Spinal cord (tissue), 10 donors: ENCODE results near the gene PRKCZ. TPM values are rescaled to one million over a fixed set of nuclear protein-coding genes. Genes with fewer than 3 reads are reported as not detected.

Source experiments
- DNase-seq, 6 donors: peaks; one replicate each; pipeline versions ENCODE4 v3.0.0 to v3.0.0-alpha.2; 2013 to 2015; ENCODE audit warnings: low spot score in 6 of 6, low read depth in 4 of 6
- H3K27ac ChIP-seq: one replicate; pipeline ENCODE4 v1.5.1; 2013; ENCODE audit warnings: low read depth, low read length, control low read depth
- H3K27me3 ChIP-seq: one replicate; pipeline ENCODE4 v1.6.1; 2013; ENCODE audit warnings: low read length; ENCODE audit not compliant: control insufficient read depth, insufficient read depth
- H3K36me3 ChIP-seq: one replicate; pipeline ENCODE4 v1.6.1; 2013; ENCODE audit warnings: low read length; ENCODE audit not compliant: control insufficient read depth, insufficient read depth
- H3K4me1 ChIP-seq: one replicate; pipeline ENCODE4 v1.6.1; 2013; ENCODE audit warnings: low read length; ENCODE audit not compliant: control insufficient read depth, insufficient read depth
- H3K4me3 ChIP-seq: one replicate; pipeline ENCODE4 v1.5.1; 2013; ENCODE audit warnings: low read depth, low read length, control low read depth
- H3K9me3 ChIP-seq: one replicate; pipeline ENCODE4 v1.6.1; 2013; ENCODE audit warnings: low read length; ENCODE audit not compliant: control insufficient read depth, insufficient read depth
- WGBS: methylation state at CpG from one replicate; pipeline ENCODE4 v1.1.5; 2013; ENCODE audit warnings: missing lambda C conversion rate; ENCODE audit not compliant: insufficient coverage; 5-methylcytosine and 5-hydroxymethylcytosine counted together
- polyA plus RNA-seq, 2 donors: library from polyadenylated mRNA; unstranded; fragments of 120-200 nt; gene quantifications; one replicate each; pipeline ENCODE4 v1.2.1, GENCODE V29; 2013; ENCODE audit not compliant: insufficient read length in 2 of 2
- total RNA-seq, 2 donors: library from RNA; depleted of rRNA in 1 of 2; stranded (reverse); fragments of 120-200 nt in 1 of 2; fragments of >200 nt in 1 of 2; gene quantifications; one replicate each; pipeline versions ENCODE4 v1.2.3 to v1.2.4, GENCODE V29; 2013 to 2014
- donor health status: healthy.

PRKCZ gene
- total and polyA plus RNA-seq, 4 donors, result 33.2 to 131 (median 93.1) TPM

DNA sequence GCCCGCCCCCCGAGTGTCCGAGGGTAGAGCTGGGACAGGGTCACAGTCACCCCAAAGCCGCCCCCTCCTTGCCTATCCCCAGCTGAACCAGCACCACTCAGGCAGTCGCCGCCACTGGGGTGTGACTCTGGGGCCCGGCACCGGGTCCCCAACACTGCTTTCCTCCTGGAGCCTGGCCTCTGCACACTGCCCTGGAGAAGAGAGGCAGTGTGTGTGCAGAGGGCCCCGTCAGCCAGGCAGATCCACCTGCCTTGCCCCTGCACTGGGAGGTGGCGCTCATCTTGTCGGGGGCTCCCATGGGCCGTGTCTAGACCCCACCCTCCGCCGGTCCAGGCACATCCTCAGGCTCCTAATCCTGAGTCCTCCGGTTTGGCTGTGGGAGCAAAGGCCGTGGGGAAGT lies 128.7 kb downstream of the PRKCZ start:
- H3K27ac ChIP-seq, result no peak overlapping the region
- no peak for DNase-seq
- 86% methylated on average over 12 of the region's 16 CpGs for WGBS
- H3K4me3 ChIP-seq, result no peak overlapping the region
- H3K4me1 ChIP-seq, result peaks cover 22% of the 10 kb centered on the region
- H3K9me3 ChIP-seq, result no peaks in the 10 kb centered on the region
- H3K36me3 ChIP-seq, result peaks cover 95% of the 10 kb centered on the region
- H3K27me3 ChIP-seq, result no peaks in the 10 kb centered on the region

DNA sequence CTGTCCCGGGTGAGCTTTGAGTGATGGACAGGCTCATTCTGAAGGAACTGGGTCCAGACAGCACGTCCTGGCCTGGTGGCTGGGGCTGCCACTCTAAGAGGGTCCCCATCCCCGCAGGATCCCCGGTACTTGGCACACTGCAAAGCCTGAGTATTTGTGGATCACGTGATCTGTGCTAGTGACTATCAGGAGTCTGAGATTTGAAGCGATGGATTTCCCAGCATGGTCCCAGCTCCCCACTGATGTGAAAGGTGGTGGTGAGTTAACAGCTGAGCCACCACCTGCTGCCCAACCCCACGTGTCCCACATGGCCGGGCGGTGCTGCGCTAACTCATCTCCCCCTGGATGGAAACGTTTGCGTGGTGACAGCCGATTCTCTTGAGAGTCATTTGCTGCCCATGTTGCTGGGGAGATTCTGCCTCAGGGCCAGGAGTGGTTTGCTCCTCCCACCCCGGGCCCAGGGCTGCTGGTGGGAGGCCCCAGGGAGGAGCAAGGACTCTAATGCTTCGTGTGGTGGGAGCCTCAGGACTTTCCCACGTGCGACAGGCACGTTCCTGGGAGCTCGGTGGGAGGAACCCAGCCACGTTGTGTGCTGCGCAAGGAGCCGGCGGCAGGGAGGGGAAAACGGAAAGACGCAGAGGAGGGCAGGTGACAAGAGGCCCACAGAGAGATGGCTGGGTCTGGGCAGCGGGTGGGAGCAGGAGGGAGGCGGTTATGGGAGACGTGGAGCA lies 129.2 kb downstream of the PRKCZ start:
- H3K4me1 ChIP-seq, result peaks cover 16% of the 10 kb centered on the region
- H3K9me3 ChIP-seq, result no peaks in the 10 kb centered on the region
- DNase-seq, result peak in 1 of 6 donors; percentile 34
- no peaks in the 10 kb centered on the region for H3K27me3 ChIP-seq
- H3K27ac ChIP-seq, result no peak overlapping the region
- 59% methylated on average over 26 of the region's 28 CpGs for WGBS
- peaks cover 95% of the 10 kb centered on the region for H3K36me3 ChIP-seq
- H3K4me3 ChIP-seq, result no peak overlapping the region

DNA sequence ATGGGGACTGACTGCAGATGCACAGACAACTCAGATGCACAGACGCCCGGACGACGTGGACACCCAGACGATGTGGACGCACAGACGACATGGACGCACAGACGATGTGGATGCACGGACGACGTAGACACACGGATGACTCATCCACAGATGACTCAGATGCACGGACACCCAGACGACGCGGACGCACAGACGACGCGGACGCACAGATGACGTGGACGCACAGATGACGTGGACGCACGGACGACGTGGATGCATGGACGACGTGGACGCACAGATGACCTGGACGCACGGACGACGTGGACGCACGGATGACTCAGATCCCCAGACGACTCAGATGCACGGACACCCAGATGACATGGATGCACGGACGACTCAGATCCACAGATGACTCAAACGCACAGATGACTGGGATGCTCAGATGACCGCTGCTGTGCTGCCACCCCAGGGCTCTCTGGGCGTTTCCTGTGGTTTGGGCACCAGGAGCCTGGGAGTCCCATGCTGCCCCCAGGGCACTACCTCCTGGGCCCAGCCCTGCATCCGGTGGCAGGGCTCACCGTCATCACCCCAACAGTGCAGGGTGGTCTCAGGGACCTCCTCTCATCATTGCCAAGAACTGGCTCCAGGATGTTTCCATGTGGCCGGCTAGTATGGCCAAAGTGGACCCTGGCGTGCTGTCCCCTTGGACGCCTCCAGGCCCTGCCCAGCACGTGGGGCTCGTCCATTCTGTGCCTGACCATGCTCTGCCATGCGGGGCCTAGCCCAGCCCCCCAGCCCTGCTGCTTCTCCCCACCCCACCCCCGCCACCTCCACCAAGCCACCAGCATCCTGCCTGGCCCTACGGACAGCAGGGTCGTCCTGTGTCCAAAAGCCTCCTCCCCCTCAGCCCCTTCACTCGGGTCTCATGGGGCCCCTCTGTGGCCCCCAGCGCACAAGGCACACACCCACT lies 130.4 kb downstream of the PRKCZ start:
- Histone ChIP-seq H3K36me3 (peaks cover 97% of the 10 kb centered on the region), H3K4me1 (peaks cover 12% of the 10 kb centered on the region), H3K4me3 (no peak overlapping the region), H3K9me3 (no peaks in the 10 kb centered on the region), H3K27ac (no peak overlapping the region), H3K27me3 (no peaks in the 10 kb centered on the region)
- DNase-seq, result no peak
- 95% methylated on average over 56 of the region's 58 CpGs for WGBS

DNA sequence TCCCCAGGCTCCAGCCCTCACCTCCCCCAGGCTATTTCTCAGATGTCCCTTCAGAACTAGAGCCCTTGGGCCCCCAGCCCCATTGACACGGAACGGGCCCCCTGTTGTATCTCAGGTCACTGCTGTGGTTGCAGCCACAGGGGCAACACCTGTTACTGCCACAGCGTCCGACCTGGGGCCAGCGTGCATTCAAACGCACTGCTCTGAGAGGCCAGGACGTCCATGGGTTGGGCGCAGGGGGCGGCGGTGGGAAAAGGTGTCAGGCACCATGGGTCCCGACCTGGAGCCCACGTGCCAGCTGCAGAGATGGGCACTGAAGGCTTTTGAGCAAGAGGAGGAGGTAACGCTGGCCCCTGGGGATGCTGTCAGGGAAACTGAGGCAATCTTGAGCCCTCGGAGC lies 131.1 kb downstream of the PRKCZ start:
- no peaks in the 10 kb centered on the region for H3K9me3 ChIP-seq
- H3K4me3 ChIP-seq, result no peak overlapping the region
- peaks cover 97% of the 10 kb centered on the region for H3K36me3 ChIP-seq
- H3K27me3 ChIP-seq, result no peaks in the 10 kb centered on the region
- peaks cover 10% of the 10 kb centered on the region for H3K4me1 ChIP-seq
- WGBS, result 90% methylated on average over 14 of the region's 14 CpGs
- no peak for DNase-seq
- no peak overlapping the region for H3K27ac ChIP-seq

DNA sequence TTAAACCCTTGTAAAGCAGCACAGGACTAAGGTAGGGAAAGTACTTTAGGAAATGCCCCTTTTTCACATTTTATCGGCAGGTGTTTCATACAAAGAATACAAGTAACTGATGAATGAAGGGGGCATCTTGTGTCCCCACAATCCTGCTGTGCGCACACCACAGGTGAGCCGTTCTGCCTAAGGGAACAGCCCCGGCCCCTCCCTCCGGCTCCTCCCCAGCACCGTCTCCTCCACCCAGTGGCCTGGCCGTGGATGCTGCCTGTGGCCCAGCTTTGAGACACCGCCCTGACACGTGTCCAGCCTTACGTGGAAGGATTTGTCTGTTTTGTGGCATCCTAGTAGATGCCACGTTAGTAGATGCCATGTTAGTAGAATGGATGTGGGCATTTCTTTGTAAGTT lies 131.5 kb downstream of the PRKCZ start:
- H3K27me3 ChIP-seq, result no peaks in the 10 kb centered on the region
- H3K27ac ChIP-seq, result no peak overlapping the region
- H3K4me1 ChIP-seq, result peaks cover 5% of the 10 kb centered on the region
- no peak overlapping the region for H3K4me3 ChIP-seq
- H3K36me3 ChIP-seq, result peaks cover 98% of the 10 kb centered on the region
- no peaks in the 10 kb centered on the region for H3K9me3 ChIP-seq
- no peak for DNase-seq
- 93% methylated on average over 10 of the region's 11 CpGs for WGBS

DNA sequence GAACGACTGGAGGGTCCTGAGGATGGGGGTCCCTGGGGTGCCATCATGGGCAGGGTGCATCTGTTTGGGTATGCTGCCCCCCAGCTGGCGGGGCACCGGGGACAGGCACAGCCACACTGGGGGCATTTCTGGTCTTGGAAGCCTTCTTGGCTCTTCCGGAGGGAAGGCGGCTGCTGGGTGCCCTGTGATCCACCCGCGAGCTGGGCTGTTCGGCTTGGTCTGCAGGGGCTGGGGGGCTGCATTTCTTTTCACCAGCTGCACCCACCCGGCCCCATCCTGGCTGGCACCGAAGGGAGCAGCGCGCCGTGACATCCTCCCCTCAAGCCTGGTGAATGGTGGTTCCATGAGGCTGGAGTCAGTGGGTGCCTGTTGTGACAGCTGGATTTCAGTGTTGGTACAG lies 132.2 kb downstream of the PRKCZ start:
- no peaks in the 10 kb centered on the region for H3K27me3 ChIP-seq
- DNase-seq, result no peak
- peaks cover 95% of the 10 kb centered on the region for H3K36me3 ChIP-seq
- no peak overlapping the region for H3K27ac ChIP-seq
- H3K4me1 ChIP-seq, result peaks cover 4% of the 10 kb centered on the region
- WGBS, result 92% methylated on average over 13 of the region's 13 CpGs
- no peaks in the 10 kb centered on the region for H3K9me3 ChIP-seq
- no peak overlapping the region for H3K4me3 ChIP-seq

DNA sequence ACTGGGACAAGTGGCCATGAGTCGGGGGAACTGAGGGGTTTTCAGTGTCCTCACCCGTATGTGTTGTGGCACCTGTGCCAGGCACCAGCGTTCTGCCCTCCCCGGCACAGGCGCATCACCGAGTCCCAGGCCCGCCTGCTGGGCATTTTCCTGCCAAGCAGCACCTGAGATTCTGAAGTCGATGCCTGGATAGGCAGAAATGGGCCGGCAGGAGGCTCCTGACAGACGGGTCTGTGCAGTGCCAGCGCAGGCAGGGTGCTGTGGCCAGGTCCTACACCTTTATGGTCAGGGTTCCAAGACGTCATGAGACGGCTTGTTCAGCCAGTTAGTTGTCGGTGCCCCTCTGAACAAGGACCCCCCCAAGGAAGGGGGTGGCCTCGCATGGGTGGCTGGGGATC lies 133.7 kb downstream of the PRKCZ start:
- Histone ChIP-seq H3K4me1 (peaks cover 6% of the 10 kb centered on the region), H3K27ac (no peak overlapping the region), H3K4me3 (no peak overlapping the region), H3K9me3 (no peaks in the 10 kb centered on the region), H3K36me3 (peaks cover 92% of the 10 kb centered on the region), H3K27me3 (no peaks in the 10 kb centered on the region)
- WGBS, result 91% methylated on average over 14 of the region's 15 CpGs
- no peak for DNase-seq

DNA sequence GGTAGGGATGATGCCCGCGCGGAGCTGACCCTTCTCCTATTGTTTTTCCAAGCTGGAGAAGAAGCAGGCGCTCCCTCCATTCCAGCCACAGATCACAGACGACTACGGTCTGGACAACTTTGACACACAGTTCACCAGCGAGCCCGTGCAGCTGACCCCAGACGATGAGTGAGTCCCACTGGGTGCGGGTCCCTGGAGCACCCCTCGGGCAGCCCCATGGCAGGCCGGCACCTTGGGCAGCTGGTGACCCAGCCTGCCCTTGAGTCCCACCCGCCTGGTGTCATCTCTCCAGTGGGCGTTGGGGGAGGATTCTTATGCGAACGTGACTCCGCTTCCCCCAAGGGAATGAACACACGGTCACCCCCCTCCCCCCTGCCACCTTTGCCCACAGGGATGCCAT lies 134.3 kb downstream of the PRKCZ start:
- Histone ChIP-seq H3K9me3 (no peaks in the 10 kb centered on the region), H3K4me1 (peaks cover 9% of the 10 kb centered on the region), H3K4me3 (no peak overlapping the region), H3K27me3 (no peaks in the 10 kb centered on the region), H3K36me3 (peaks cover 86% of the 10 kb centered on the region), H3K27ac (no peak overlapping the region)
- no peak for DNase-seq
- 88% methylated on average over 12 of the region's 18 CpGs for WGBS

DNA sequence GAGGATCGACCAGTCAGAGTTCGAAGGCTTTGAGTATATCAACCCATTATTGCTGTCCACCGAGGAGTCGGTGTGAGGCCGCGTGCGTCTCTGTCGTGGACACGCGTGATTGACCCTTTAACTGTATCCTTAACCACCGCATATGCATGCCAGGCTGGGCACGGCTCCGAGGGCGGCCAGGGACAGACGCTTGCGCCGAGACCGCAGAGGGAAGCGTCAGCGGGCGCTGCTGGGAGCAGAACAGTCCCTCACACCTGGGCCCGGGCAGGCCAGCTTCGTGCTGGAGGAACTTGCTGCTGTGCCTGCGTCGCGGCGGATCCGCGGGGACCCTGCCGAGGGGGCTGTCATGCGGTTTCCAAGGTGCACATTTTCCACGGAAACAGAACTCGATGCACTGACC lies 134.7 kb downstream of the PRKCZ start:
- Histone ChIP-seq H3K4me1 (peaks cover 12% of the 10 kb centered on the region), H3K27me3 (no peaks in the 10 kb centered on the region), H3K4me3 (no peak overlapping the region), H3K27ac (no peak overlapping the region), H3K36me3 (peaks cover 86% of the 10 kb centered on the region), H3K9me3 (no peaks in the 10 kb centered on the region)
- no peak for DNase-seq
- 91% methylated on average over 33 of the region's 33 CpGs for WGBS
